Measurements from ENCODE around the gene LRRFIP1. TPM values are rescaled to one million over a fixed set of nuclear protein-coding genes. Genes with fewer than 3 reads are reported as not detected.

Gene LRRFIP1
- total RNA-seq, 4 donors from 2014 or later, result 51.5 to 95.4 (median 65.6) TPM

DNA sequence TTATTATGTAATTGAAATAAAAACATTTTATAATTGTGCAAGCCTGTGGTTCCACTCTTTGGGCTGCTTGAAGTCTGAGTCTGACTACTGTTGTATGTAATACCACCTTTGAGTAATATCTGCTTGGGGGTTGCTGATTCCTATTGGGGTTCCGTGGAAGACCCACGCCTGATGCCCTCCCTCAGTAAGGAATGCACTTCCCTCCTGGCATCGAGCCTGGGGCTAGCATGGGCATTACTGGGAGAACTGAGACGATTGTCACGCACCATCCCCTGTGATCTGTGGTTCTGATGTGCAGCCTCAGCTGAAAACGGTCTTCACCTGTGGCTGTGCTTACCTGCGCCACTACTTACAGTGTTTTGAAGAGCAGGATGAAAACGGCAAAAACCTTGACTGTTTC, 138.5 kb downstream of the LRRFIP1 start:
- TF ChIP-seq EP300 (IDR thresholded peaks at IDR 0.05) (no peak), POLR2A (IDR thresholded peaks at IDR 0.05) (no peak)
- TF ChIP-seq, protein P1, sequence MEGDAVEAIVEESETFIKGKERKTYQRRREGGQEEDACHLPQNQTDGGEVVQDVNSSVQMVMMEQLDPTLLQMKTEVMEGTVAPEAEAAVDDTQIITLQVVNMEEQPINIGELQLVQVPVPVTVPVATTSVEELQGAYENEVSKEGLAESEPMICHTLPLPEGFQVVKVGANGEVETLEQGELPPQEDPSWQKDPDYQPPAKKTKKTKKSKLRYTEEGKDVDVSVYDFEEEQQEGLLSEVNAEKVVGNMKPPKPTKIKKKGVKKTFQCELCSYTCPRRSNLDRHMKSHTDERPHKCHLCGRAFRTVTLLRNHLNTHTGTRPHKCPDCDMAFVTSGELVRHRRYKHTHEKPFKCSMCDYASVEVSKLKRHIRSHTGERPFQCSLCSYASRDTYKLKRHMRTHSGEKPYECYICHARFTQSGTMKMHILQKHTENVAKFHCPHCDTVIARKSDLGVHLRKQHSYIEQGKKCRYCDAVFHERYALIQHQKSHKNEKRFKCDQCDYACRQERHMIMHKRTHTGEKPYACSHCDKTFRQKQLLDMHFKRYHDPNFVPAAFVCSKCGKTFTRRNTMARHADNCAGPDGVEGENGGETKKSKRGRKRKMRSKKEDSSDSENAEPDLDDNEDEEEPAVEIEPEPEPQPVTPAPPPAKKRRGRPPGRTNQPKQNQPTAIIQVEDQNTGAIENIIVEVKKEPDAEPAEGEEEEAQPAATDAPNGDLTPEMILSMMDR (IDR thresholded peaks at IDR 0.05), result no peak
- Histone ChIP-seq H3K27me3 (no peaks in the 10 kb centered on the region), H3K27ac (no peak overlapping the region), H3K9me3 (no peaks in the 10 kb centered on the region), H3K36me3 (peaks cover 0 to 59% (median 0%) of the 10 kb centered on the region in 3 donors), H3K4me1 (no peaks in the 10 kb centered on the region), H3K4me3 (no peak overlapping the region)
- WGBS, 2 donors, result 86 to 94% methylated on average over 8 of the region's 8 CpGs
- no peak for DNase-seq (ENCODE audit: low spot score in 2 of 2)

DNA sequence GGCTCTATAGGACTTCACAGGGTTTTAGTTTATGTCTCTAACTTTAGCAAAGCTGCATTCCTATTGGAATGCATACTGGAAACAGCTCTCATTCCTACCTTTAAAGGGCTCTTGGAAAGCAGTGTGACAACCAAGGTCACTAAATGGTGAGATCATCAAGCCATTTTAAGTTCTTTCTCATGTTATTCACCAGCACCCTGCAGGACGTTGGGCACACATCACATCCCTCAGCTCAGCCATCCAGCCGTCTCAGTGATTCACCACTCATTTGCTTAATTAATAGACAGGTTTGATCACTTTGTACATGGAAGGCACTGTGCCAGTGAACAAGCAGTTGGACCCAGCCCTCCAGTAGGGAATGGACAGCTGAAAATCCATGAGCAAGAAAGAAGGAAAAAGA, 139.0 kb downstream of the LRRFIP1 start:
- no peak overlapping the region for H3K4me3 ChIP-seq
- no peaks in the 10 kb centered on the region for H3K4me1 ChIP-seq
- H3K27me3 ChIP-seq, result no peaks in the 10 kb centered on the region
- H3K36me3 ChIP-seq, result peaks cover 0 to 55% (median 0%) of the 10 kb centered on the region in 3 donors
- H3K27ac ChIP-seq, result no peak overlapping the region
- no peak for DNase-seq (ENCODE audit: low spot score in 2 of 2)
- H3K9me3 ChIP-seq, result no peaks in the 10 kb centered on the region
- 53 to 71% methylated on average over 2 of the region's 2 CpGs for WGBS, 2 donors
- TF ChIP-seq EP300 (IDR thresholded peaks at IDR 0.05) (no peak), POLR2A (IDR thresholded peaks at IDR 0.05) (no peak)
- TF ChIP-seq, protein P1 (IDR thresholded peaks at IDR 0.05), result no peak

DNA sequence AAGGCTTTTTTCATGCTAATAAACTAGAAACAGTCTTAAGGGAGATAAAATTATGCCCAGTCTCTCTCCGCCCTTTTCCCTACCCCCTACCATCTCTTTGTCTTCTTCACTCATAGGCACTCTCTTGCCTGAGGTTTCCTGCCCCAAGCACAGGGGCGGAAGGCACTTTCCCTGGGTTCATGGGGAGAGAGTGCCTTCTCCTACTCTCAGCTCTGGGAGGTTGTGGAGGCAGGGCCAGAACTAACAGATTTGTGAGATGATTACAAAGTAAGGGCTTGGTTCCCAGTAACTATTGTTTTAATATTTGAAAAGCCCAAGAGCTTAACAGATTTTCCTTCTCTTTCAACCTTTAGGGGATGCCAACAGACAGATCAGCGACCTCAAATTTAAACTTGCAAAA, 145.1 kb downstream of the LRRFIP1 start:
- Histone ChIP-seq H3K27ac (peak overlapping the region in 1 of 4 donors; percentile 12), H3K4me3 (no peak overlapping the region), H3K27me3 (no peaks in the 10 kb centered on the region), H3K4me1 (no peaks in the 10 kb centered on the region), H3K36me3 (peaks cover 0 to 60% (median 5%) of the 10 kb centered on the region in 3 donors), H3K9me3 (no peaks in the 10 kb centered on the region)
- no peak for DNase-seq (ENCODE audit: low spot score in 2 of 2)
- TF ChIP-seq POLR2A (IDR thresholded peaks at IDR 0.05) (no peak), EP300 (IDR thresholded peaks at IDR 0.05) (no peak)
- TF ChIP-seq, protein P1 (IDR thresholded peaks at IDR 0.05), result no peak
- WGBS, 2 donors, result 78 to 80% methylated on average over 3 of the region's 3 CpGs

DNA sequence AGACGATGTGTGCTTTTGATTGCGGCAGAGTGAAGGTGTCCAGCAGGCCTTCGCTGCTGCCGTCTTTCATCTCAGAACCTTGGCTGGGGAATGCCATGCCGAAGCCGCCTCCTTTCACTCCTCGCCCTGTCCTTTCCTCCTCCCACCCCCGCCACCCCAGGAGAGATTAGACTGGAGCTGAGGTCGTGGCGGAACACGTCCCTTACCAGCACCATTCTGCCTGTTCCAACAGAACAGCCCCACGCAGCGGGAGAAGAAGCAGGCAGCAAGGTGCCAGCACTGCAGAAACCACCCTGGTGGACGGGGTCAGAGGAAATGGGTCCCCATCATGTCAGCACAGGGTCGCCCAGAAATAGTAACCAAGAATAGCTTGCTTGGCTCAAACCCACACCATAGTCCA, 146.4 kb downstream of the LRRFIP1 start:
- Histone ChIP-seq H3K27ac (no peak overlapping the region), H3K36me3 (peaks cover 0 to 73% (median 12%) of the 10 kb centered on the region in 3 donors), H3K9me3 (no peaks in the 10 kb centered on the region), H3K4me1 (no peaks in the 10 kb centered on the region), H3K27me3 (no peaks in the 10 kb centered on the region), H3K4me3 (no peak overlapping the region)
- TF ChIP-seq EP300 (IDR thresholded peaks at IDR 0.05) (no peak), POLR2A (IDR thresholded peaks at IDR 0.05) (no peak)
- TF ChIP-seq, protein P1 (IDR thresholded peaks at IDR 0.05), result no peak
- WGBS, 2 donors, result 87 to 92% methylated on average over 15 of the region's 15 CpGs
- no peak for DNase-seq (ENCODE audit: low spot score in 2 of 2)

DNA sequence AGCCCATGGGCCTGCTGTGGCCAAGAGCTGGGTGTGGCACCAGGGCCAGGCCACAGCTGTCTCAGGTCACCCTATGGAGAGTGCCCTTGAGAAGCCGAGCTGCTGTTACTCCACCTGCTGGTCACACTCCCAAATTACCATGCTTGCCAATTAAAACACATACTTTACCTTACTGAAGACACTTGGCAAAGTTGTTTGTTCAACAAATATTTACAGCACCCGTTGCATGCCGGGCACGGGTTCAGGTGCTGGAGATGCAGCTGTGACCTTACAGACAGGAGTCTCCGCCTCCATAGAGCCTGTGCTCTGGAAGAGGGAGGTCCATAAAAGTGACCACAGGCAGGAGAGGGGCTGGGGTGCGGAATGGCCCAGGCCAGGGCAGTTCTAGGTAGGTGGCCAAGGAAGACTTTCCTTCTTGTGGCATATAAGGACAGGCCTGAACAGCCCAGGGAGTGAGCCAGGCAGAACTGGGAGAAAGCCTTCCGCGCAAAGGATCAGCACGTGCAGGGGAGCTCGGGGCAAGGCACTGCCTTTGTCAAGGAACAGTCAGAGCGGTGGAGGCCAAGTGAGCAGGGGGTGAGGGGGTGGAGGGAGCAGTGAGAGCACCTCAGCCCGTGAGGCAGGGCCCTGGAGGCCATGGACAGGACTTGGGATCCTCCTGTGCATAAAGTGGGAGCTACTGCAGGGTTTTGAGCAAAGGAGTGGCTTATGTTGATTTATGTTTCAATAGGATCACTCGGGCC, 147.6 kb downstream of the LRRFIP1 start:
- TF ChIP-seq EP300 (IDR thresholded peaks at IDR 0.05) (no peak), POLR2A (IDR thresholded peaks at IDR 0.05) (no peak)
- TF ChIP-seq, protein P1 (IDR thresholded peaks at IDR 0.05), result peak; percentile 37 to 47 (median 44)
- Histone ChIP-seq H3K4me1 (no peaks in the 10 kb centered on the region), H3K36me3 (peaks cover 0 to 74% (median 12%) of the 10 kb centered on the region in 3 donors), H3K27ac (no peak overlapping the region), H3K27me3 (no peaks in the 10 kb centered on the region), H3K9me3 (no peaks in the 10 kb centered on the region), H3K4me3 (no peak overlapping the region)
- peak in 1 of 2 donors; percentile 20 for DNase-seq (ENCODE audit: low spot score in 2 of 2)
- 82 to 84% methylated on average over 11 to 13 of the region's 13 CpGs for WGBS, 2 donors
